GM21447 (cell line): ENCODE measurements around the gene IFNA13.
"Not testable (repeated sequence)": the region's sequence is repeated elsewhere in the genome, so short reads cannot be mapped to it uniquely, and the experiment has no call there.

Source experiments
- ATAC-seq: cut with Tn5 transposase; IDR thresholded peaks from one replicate; pipeline ENCODE4 v1.9.1; 2021; ENCODE audit not compliant: unreplicated experiment

Gene IFNA13

GRCh38 chr9:21367957-21368356 is at the start of gene IFNA13:
IFNA13 (minus strand) TSS chr9:21368057; CDS start chr9:21368010, 47 bp downstream.
- no peak for ATAC-seq

- ATAC-seq: no peak
These were observed 47.8 kb upstream of the IFNA13 start for GRCh38 chr9:21415493-21416267.

- ATAC-seq: no peak
These were observed 46.5 kb upstream of the IFNA13 start for GRCh38 chr9:21414220-21414940.

GRCh38 chr9:21413624-21414023 is 45.8 kb upstream of the IFNA13 start:
- ATAC-seq: peak; percentile 59

GRCh38 chr9:21413151-21413550 is 45.3 kb upstream of the IFNA13 start:
- no peak for ATAC-seq

GRCh38 chr9:21412107-21412506 is 44.2 kb upstream of the IFNA13 start:
- ATAC-seq: peak; percentile 54

- ATAC-seq: no peak
These were observed 41.0 kb upstream of the IFNA13 start, which contains the start of gene IFNA8 for GRCh38 chr9:21408817-21409216. IFNA8 (plus strand) TSS chr9:21409117; CDS start chr9:21409177, 60 bp downstream.

GRCh38 chr9:21404146-21404545 is 36.3 kb upstream of the IFNA13 start:
- ATAC-seq: no peak

GRCh38 chr9:21402386-21403251 is 34.8 kb upstream of the IFNA13 start:
- ATAC-seq: peak; percentile 59

- no peak for ATAC-seq
These were observed 32.1 kb upstream of the IFNA13 start for GRCh38 chr9:21399956-21400355.

- no peak for ATAC-seq
These were observed 31.2 kb upstream of the IFNA13 start for GRCh38 chr9:21398955-21399489.

- ATAC-seq: peak; percentile 58
These were observed 28.2 kb upstream of the IFNA13 start for GRCh38 chr9:21395778-21396717.

GRCh38 chr9:21392270-21392669 is 24.4 kb upstream of the IFNA13 start:
- peak; percentile 82 for ATAC-seq

- ATAC-seq: no peak
These were observed 17.3 kb upstream of the IFNA13 start, which contains the start of gene IFNA2 for GRCh38 chr9:21385131-21385670. IFNA2 (minus strand) TSS chr9:21385398; CDS start chr9:21385329, 69 bp downstream.

GRCh38 chr9:21383627-21384026 is 15.8 kb upstream of the IFNA13 start:
- no peak for ATAC-seq

- ATAC-seq: peak; percentile 97
These were observed 13.8 kb upstream of the IFNA13 start for GRCh38 chr9:21381448-21382339.

GRCh38 chr9:21371467-21371866 is 3.6 kb upstream of the IFNA13 start:
- not testable (repeated sequence) for ATAC-seq

GRCh38 chr9:21367169-21367568 is 688 bp downstream of the IFNA13 start:
- ATAC-seq: peak; percentile 96
